Thyroid gland (tissue), 4 donors: ENCODE data around the gene PHOX2B.

Experiments used
- CTCF ChIP-seq, 6 experiments: fragments of 200-600 bp in 3 of 6; fragments of 450-650 bp in 3 of 6; sonication (generic) in 3 of 6; IDR thresholded peaks; one replicate each; pipeline ENCODE4 v1.5.1; 2016 to 2019; ENCODE audit warnings: antibody characterized with exemption in 6 of 6, mild to moderate bottlenecking in 2 of 6, inconsistent platforms in 1 of 6, moderate library complexity in 1 of 6
- POLR2A ChIP-seq, 2 donors: fragments of 450-650 bp; IDR thresholded peaks; one replicate each; pipeline ENCODE4 v1.6.1; 2017; ENCODE audit warnings: antibody characterized with exemption in 2 of 2, mild to moderate bottlenecking in 2 of 2, moderate library complexity in 1 of 2

DNA sequence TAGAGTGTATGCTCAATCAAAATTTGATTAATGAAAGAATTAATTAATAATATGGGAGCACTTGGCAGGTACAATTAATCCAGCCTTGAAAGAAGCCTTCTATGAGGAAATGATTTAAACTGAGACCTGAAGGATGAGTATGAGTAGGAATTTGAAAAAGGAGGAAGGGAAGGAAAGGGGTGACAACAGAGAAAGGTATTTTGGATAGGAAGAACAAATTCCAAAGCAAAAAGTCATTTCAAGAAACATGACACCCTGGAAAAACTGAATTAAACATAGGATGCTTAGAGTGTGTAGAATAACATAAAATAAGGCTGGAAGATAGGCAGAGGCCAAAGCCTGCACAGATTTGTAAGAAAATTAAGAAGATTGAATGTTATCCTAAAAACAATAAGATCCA lies 29.6 kb downstream of the PHOX2B start:
- TF ChIP-seq CTCF (IDR thresholded peaks at IDR 0.05) (no peak), POLR2A (IDR thresholded peaks at IDR 0.05) (no peak)
